GM12891 (cell line): ENCODE results near the gene TJAP1.
"Not testable (repeated sequence)": the region's sequence is repeated elsewhere in the genome, so short reads cannot be mapped to it uniquely, and the experiment has no call there.

Experiments used
- DNase-seq: peaks from one replicate; pipeline ENCODE4 v3.0.0; 2011; ENCODE audit warnings: low spot score; ENCODE audit not compliant: insufficient read length
- FAIRE-seq: peaks from 2 replicates; lab custom pipeline; 2011; peaks lifted over from hg19 to GRCh38; lab: Jason Lieb, UNC
- PAX5 ChIP-seq: IDR thresholded peaks from 2 replicates; pipeline ENCODE4 v1.6.1; 2011; ENCODE audit warnings: low read length, moderate library complexity, mild to moderate bottlenecking; ENCODE audit not compliant: insufficient read depth, severe bottlenecking
- POLR2A ChIP-seq: IDR thresholded peaks from 2 replicates; pipeline ENCODE4 v1.6.1; 2011; ENCODE audit warnings: low read depth, low read length, control low read depth
- POLR2AphosphoS5 ChIP-seq: IDR thresholded peaks from 2 replicates; pipeline ENCODE4 v1.6.1; 2011; ENCODE audit warnings: low read depth, low read length, control low read depth
- POU2F2 ChIP-seq: IDR thresholded peaks from 2 replicates; pipeline ENCODE4 v1.6.1; 2011; ENCODE audit warnings: low read depth, mild to moderate bottlenecking, control low read depth, low read length, moderate library complexity
- SPI1 ChIP-seq: IDR thresholded peaks from 2 replicates; pipeline ENCODE4 v1.6.1; 2011; ENCODE audit warnings: low read depth, low read length, control low read depth
- TAF1 ChIP-seq: IDR thresholded peaks from 2 replicates; pipeline ENCODE4 v1.6.1; 2011; ENCODE audit warnings: low read depth, low read length, control low read depth

TJAP1 gene

GRCh38 chr6:43461936-43462335 is 15.4 kb upstream of the TJAP1 start:
- FAIRE-seq (no peak), DNase-seq (no peak)
- TF ChIP-seq SPI1 (no peak), TAF1 (no peak), PAX5 (no peak)

- no peak for DNase-seq
These were observed 13.0 kb upstream of the TJAP1 start for GRCh38 chr6:43464337-43464736.

GRCh38 chr6:43465948-43466347 is 11.4 kb upstream of the TJAP1 start:
- TF ChIP-seq POU2F2 (no peak), POLR2AphosphoS5 (no peak), POLR2A (no peak), TAF1 (no peak), PAX5 (no peak), SPI1 (no peak)
- FAIRE-seq (no peak), DNase-seq (no peak)

More at GRCh38 chr6:43464337-43464736, 13.0 kb upstream of the TJAP1 start:
- no peak for FAIRE-seq
- TF ChIP-seq PAX5 (no peak), SPI1 (no peak), POLR2A (no peak), POLR2AphosphoS5 (no peak), TAF1 (no peak), POU2F2 (no peak)

- not testable (repeated sequence) for DNase-seq, FAIRE-seq
These were observed 10.1 kb upstream of the TJAP1 start for GRCh38 chr6:43467265-43467664.

- DNase-seq (no peak), FAIRE-seq (no peak)
- TF ChIP-seq PAX5 (no peak), SPI1 (no peak), POU2F2 (no peak), POLR2A (no peak), TAF1 (no peak), POLR2AphosphoS5 (no peak)
These were observed 9.6 kb upstream of the TJAP1 start for GRCh38 chr6:43467752-43468151.

GRCh38 chr6:43468240-43468639 is 9.1 kb upstream of the TJAP1 start:
- TF ChIP-seq SPI1 (no peak), POU2F2 (no peak), POLR2AphosphoS5 (no peak), TAF1 (no peak), POLR2A (no peak), PAX5 (no peak)
- no peak for DNase-seq
- no peak for FAIRE-seq

- TF ChIP-seq POU2F2 (no peak), POLR2A (no peak), TAF1 (no peak), PAX5 (no peak), SPI1 (no peak), POLR2AphosphoS5 (no peak)
- FAIRE-seq = no peak
- no peak for DNase-seq
These were observed 8.4 kb upstream of the TJAP1 start for GRCh38 chr6:43468748-43469681.

GRCh38 chr6:43469947-43470346 is 7.4 kb upstream of the TJAP1 start:
- DNase-seq = no peak
- TF ChIP-seq POLR2AphosphoS5 (no peak), TAF1 (no peak), SPI1 (no peak), PAX5 (no peak)
- no peak for FAIRE-seq

GRCh38 chr6:43471399-43471798 is 6.0 kb upstream of the TJAP1 start:
- no peak for DNase-seq
- TF ChIP-seq TAF1 (no peak), POLR2A (no peak), PAX5 (no peak), POU2F2 (no peak), POLR2AphosphoS5 (no peak), SPI1 (no peak)
- no peak for FAIRE-seq

GRCh38 chr6:43472515-43472914 is 4.9 kb upstream of the TJAP1 start:
- TF ChIP-seq TAF1 = no peak
- no peak for TF ChIP-seq POU2F2
- no peak for TF ChIP-seq POLR2AphosphoS5
- no peak for TF ChIP-seq PAX5
- no peak for TF ChIP-seq POLR2A
- no peak for TF ChIP-seq SPI1
- no peak for FAIRE-seq
- no peak for DNase-seq

GRCh38 chr6:43475516-43475915 is 1.9 kb upstream of the TJAP1 start:
- no peak for DNase-seq
- no peak for FAIRE-seq
- TF ChIP-seq SPI1 (no peak), POU2F2 (no peak), PAX5 (no peak), POLR2A (no peak), TAF1 (no peak), POLR2AphosphoS5 (no peak)
